ENCODE measurements around the gene CFAP57. TPM values are rescaled to one million over a fixed set of nuclear protein-coding genes. Genes with fewer than 3 reads are reported as not detected.

CFAP57 gene
- total and polyA plus RNA-seq, 9 of the 15 experiments (the other 6 are each of a cell fraction or from before 2014, with no cell fraction given), result 0.04 to 0.22 (median 0.07) TPM; not detected in 3

DNA sequence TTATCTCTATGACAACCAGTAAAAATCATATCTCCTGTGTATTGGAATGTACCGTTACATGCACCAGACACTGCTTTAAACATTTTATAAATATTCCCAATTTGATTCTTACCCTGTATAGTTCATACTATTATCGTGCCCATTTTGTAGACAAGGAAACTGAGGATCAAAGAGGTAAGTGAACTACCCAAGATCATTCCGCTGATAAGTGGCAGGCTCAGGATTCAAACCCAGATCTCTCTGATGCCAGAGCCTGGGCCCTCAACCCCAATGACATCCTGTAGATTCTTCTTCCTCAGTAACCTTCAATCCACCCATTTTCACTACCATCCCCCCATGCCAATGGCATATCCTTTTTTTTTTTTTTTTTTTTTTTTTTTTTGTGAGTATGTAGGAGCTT, 12.3 kb downstream of the CFAP57 start:
- Histone ChIP-seq H4K20me1 (replicated peaks; ENCODE audit: control insufficient read depth, insufficient read depth, low read length) (0 out of 2 replicates have a peak, but pooled peaks cover 2% of the 10 kb centered on the region), H3K27ac (ENCODE audit: extremely low read depth, low read depth, low read length) (no peak overlapping the region), H3K9me3 (replicated peaks; ENCODE audit: control insufficient read depth, insufficient read depth, low read depth, low read length) (no peaks in the 10 kb centered on the region), H3K4me1 (replicated peaks in 1 of 2; ENCODE audit: control insufficient read depth in 2 of 2, insufficient read depth in 2 of 2, low read length in 2 of 2) (no peaks in the 10 kb centered on the region), H3K9ac (ENCODE audit: insufficient read depth in 1 of 2, low read depth in 2 of 2, low read length in 2 of 2) (no peak overlapping the region), H2AFZ (ENCODE audit: low read depth, low read length) (no peak overlapping the region), H3K36me3 (ENCODE audit: control insufficient read depth, insufficient read depth, low read length) (no peaks in the 10 kb centered on the region), H3K27me3 (ENCODE audit: control insufficient read depth in 2 of 2, insufficient read depth in 2 of 2, low read length in 2 of 2) (peaks cover 19 to 38% of the 10 kb centered on the region in 2 experiments), H3K79me2 (ENCODE audit: control insufficient read depth, insufficient read depth, low read length) (no peaks in the 10 kb centered on the region), H3K4me3 (no peak overlapping the region), H3K9me1 (ENCODE audit: control insufficient read depth, insufficient read depth, low read length) (no peaks in the 10 kb centered on the region), H3K4me2 (ENCODE audit: insufficient read depth, low read length) (no peak overlapping the region)
- FAIRE-seq (no peak), ATAC-seq (no peak), DNase-seq (ENCODE audit: extremely low read depth in 1 of 4, low spot score in 3 of 4) (no peak)
- ChIA-PET CTCF (ENCODE audit: low intra/inter-chr PET ratio) (no interaction called here), POLR2A (interaction anchor here (0.8 kb wide), 1 partner anchor 40 kb away, joined by 3 read pairs; no protein-coding TSS in a partner anchor)
- intact Hi-C loops (cut with micrococcal nuclease) (no loop called here), in situ Hi-C loops (cut with MboI) (no loop called here)
- WGBS (ENCODE audit: insufficient coverage, low coverage, missing lambda C conversion rate), result 0% methylated on average over 3 of the region's 3 CpGs
- BruUV-seq (replicated peaks), result no TSS peak
- TF ChIP-seq ZNF444 (CRISPR knock-in tag; IDR thresholded peaks at IDR 0.05) (no peak), HDGF (IDR thresholded peaks at IDR 0.05) (no peak), DIDO1 (tag; IDR thresholded peaks at IDR 0.05; ENCODE audit: low read depth) (no peak), NEUROD1 (IDR thresholded peaks at IDR 0.05; ENCODE audit: borderline replicate concordance, low read depth, low read length, partially characterized antibody) (no peak), RBM25 (IDR thresholded peaks at IDR 0.05; ENCODE audit: low read depth, low read length, severe bottlenecking) (peak; percentile 81), ZFPM2 (CRISPR knock-in tag; IDR thresholded peaks at IDR 0.05) (no peak), TCF3 (CRISPR knock-in tag; IDR thresholded peaks at IDR 0.05) (no peak), NFIC (IDR thresholded peaks at IDR 0.05) (no peak), ATF1 (CRISPR knock-in tag; IDR thresholded peaks at IDR 0.05) (no peak), ATF1 (tag; IDR thresholded peaks at IDR 0.05) (no peak), KDM1A (IDR thresholded peaks at IDR 0.05) (0 out of 4 replicates have a peak, but pooled peaks have one; percentile 12 to 17), FOS (IDR thresholded peaks at IDR 0.05; ENCODE audit: extremely low read depth, insufficient read length) (no peak), COPS2 (conservative IDR thresholded peaks at IDR 0.05) (no peak), SLC30A9 (CRISPR knock-in tag; IDR thresholded peaks at IDR 0.05) (no peak), ZNF778 (CRISPR knock-in tag; IDR thresholded peaks at IDR 0.05) (no peak)
- TF ChIP-seq, protein P1, sequence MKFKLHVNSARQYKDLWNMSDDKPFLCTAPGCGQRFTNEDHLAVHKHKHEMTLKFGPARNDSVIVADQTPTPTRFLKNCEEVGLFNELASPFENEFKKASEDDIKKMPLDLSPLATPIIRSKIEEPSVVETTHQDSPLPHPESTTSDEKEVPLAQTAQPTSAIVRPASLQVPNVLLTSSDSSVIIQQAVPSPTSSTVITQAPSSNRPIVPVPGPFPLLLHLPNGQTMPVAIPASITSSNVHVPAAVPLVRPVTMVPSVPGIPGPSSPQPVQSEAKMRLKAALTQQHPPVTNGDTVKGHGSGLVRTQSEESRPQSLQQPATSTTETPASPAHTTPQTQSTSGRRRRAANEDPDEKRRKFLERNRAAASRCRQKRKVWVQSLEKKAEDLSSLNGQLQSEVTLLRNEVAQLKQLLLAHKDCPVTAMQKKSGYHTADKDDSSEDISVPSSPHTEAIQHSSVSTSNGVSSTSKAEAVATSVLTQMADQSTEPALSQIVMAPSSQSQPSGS (CRISPR knock-in tag; IDR thresholded peaks at IDR 0.05), result no peak
- TF ChIP-seq, protein P2, sequence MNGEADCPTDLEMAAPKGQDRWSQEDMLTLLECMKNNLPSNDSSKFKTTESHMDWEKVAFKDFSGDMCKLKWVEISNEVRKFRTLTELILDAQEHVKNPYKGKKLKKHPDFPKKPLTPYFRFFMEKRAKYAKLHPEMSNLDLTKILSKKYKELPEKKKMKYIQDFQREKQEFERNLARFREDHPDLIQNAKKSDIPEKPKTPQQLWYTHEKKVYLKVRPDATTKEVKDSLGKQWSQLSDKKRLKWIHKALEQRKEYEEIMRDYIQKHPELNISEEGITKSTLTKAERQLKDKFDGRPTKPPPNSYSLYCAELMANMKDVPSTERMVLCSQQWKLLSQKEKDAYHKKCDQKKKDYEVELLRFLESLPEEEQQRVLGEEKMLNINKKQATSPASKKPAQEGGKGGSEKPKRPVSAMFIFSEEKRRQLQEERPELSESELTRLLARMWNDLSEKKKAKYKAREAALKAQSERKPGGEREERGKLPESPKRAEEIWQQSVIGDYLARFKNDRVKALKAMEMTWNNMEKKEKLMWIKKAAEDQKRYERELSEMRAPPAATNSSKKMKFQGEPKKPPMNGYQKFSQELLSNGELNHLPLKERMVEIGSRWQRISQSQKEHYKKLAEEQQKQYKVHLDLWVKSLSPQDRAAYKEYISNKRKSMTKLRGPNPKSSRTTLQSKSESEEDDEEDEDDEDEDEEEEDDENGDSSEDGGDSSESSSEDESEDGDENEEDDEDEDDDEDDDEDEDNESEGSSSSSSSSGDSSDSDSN (IDR thresholded peaks at IDR 0.05; ENCODE audit: borderline replicate concordance in 1 of 2, low read depth in 2 of 2, low read length in 2 of 2), result no peak
- TF ChIP-seq, protein P3, sequence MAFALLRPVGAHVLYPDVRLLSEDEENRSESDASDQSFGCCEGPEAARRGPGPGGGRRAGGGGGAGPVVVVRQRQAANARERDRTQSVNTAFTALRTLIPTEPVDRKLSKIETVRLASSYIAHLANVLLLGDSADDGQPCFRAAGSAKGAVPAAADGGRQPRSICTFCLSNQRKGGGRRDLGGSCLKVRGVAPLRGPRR (CRISPR knock-in tag; IDR thresholded peaks at IDR 0.05), result no peak
- TF ChIP-seq, protein P4, sequence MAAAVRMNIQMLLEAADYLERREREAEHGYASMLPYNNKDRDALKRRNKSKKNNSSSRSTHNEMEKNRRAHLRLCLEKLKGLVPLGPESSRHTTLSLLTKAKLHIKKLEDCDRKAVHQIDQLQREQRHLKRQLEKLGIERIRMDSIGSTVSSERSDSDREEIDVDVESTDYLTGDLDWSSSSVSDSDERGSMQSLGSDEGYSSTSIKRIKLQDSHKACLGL (CRISPR knock-in tag; IDR thresholded peaks at IDR 0.05; ENCODE audit: borderline replicate concordance, poor library complexity, severe bottlenecking), result no peak
- TF ChIP-seq, protein P5, sequence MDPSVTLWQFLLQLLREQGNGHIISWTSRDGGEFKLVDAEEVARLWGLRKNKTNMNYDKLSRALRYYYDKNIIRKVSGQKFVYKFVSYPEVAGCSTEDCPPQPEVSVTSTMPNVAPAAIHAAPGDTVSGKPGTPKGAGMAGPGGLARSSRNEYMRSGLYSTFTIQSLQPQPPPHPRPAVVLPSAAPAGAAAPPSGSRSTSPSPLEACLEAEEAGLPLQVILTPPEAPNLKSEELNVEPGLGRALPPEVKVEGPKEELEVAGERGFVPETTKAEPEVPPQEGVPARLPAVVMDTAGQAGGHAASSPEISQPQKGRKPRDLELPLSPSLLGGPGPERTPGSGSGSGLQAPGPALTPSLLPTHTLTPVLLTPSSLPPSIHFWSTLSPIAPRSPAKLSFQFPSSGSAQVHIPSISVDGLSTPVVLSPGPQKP (CRISPR knock-in tag; IDR thresholded peaks at IDR 0.05), result no peak

Data from K562 (cell line).